ENCODE measurements around the gene ZNF438.

The ZNF438 gene

GRCh38 chr10:31034098-31034909, 2.6 kb upstream of the ZNF438 start:
- no peak for TF ChIP-seq TAF1 (IDR thresholded peaks at IDR 0.05; ENCODE audit: low read depth)
- TF ChIP-seq CEBPB (IDR thresholded peaks at IDR 0.05) = peak; percentile 29; the same call in 1 of the 2 replicates

GRCh38 chr10:31033147-31033546, 1.5 kb upstream of the ZNF438 start:
- no peak for TF ChIP-seq YY1 (IDR thresholded peaks at IDR 0.05; ENCODE audit: low read depth)
- TF ChIP-seq CREB1 (IDR thresholded peaks at IDR 0.05; ENCODE audit: low read depth) = no peak
- no peak for TF ChIP-seq USF1 (IDR thresholded peaks at IDR 0.05)
- no peak for TF ChIP-seq TCF12 (IDR thresholded peaks at IDR 0.05; ENCODE audit: low read depth)
- no peak for TF ChIP-seq TAF1 (IDR thresholded peaks at IDR 0.05; ENCODE audit: low read depth)
- TF ChIP-seq REST (IDR thresholded peaks at IDR 0.05; ENCODE audit: low read depth) = no peak
- no peak for TF ChIP-seq MAX (IDR thresholded peaks at IDR 0.05)
- no peak for TF ChIP-seq NFIC (IDR thresholded peaks at IDR 0.05)
- TF ChIP-seq EGR1 (IDR thresholded peaks at IDR 0.05) = no peak

DNA sequence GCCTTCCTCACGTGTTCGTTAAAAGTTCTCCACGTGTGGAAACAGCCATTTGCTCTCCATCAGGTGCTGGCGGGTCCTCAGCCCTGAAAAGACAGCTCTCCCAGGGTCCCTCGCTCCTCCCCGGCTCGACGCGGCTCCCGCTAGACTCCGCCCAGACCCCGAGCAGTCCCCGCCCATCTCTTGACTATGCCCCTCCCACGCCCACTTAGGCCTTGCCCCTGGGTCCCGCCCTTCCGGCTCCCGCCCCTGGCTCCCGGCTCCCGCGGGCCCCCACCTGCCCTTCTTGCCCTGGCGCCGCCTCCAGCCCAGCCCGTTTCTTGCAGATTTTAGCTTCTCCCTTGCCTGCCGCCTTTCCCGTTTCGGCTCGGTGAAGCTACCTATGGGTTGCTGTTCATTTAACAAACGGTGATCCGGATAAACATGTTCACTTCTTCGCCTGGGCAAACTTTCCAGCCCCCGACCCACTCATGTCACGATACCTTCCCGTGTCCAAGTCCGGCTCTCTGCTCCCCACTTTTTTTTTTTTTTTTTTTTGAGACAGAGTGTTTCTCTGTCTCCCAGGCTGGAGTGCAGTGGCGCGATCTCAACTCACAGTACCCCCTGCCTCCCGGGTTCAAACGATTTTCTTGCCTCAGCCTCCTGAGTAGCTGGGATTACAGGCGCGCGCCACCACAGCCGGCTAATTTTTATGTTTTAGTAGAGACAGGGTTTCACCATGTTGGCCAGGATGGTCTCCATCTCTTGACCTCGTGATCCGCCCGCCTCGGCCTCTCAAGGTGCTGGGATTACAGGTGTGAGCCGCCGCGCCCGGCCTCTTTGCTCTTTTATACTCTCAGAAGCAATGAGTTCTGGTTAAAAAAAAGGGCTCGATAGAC, 830 bp upstream of the ZNF438 start:
- TF ChIP-seq FOXM1 (IDR thresholded peaks at IDR 0.05; ENCODE audit: borderline replicate concordance, low read depth) (no peak), RAD21 (IDR thresholded peaks at IDR 0.05; ENCODE audit: low read depth) (no peak), TCF12 (IDR thresholded peaks at IDR 0.05; ENCODE audit: low read depth) (no peak), MAX (IDR thresholded peaks at IDR 0.05) (no peak; the same call in 1 of the 2 replicates), REST (IDR thresholded peaks at IDR 0.05; ENCODE audit: low read depth) (no peak), CREB1 (IDR thresholded peaks at IDR 0.05; ENCODE audit: low read depth) (no peak), CEBPB (IDR thresholded peaks at IDR 0.05) (no peak), EGR1 (IDR thresholded peaks at IDR 0.05) (no peak), ZBTB7A (IDR thresholded peaks at IDR 0.05; ENCODE audit: low read depth) (no peak), TAF1 (IDR thresholded peaks at IDR 0.05; ENCODE audit: low read depth) (no peak; the same call in 1 of the 2 replicates), NFIC (IDR thresholded peaks at IDR 0.05) (no peak), USF1 (IDR thresholded peaks at IDR 0.05) (no peak), EP300 (IDR thresholded peaks at IDR 0.05; ENCODE audit: borderline replicate concordance) (no peak)

DNA sequence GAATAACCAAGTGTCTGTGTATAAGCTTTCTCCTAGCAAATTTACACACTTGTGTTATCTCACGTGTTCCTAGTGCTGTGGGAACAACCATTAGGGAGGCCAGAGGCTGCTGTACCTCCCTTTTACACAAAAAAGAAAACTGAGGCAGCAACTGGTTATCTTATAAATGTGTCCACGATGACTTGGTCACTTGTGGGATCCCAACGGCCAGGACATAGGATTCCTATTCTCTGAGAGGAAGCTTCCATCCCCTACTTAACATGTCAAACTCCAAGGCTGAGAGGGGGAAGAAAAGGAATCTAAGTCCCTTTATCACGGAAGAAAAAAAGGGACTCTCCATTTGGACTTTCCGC, 484 bp downstream of the ZNF438 start:
- TF ChIP-seq FOXM1 (IDR thresholded peaks at IDR 0.05; ENCODE audit: borderline replicate concordance, low read depth) (no peak), YY1 (IDR thresholded peaks at IDR 0.05; ENCODE audit: low read depth) (no peak), ZBTB7A (IDR thresholded peaks at IDR 0.05; ENCODE audit: low read depth) (no peak), TAF1 (IDR thresholded peaks at IDR 0.05; ENCODE audit: low read depth) (no peak), USF1 (IDR thresholded peaks at IDR 0.05) (no peak), EP300 (IDR thresholded peaks at IDR 0.05; ENCODE audit: borderline replicate concordance) (no peak), REST (IDR thresholded peaks at IDR 0.05; ENCODE audit: low read depth) (no peak), CREB1 (IDR thresholded peaks at IDR 0.05; ENCODE audit: low read depth) (no peak), CEBPB (IDR thresholded peaks at IDR 0.05) (no peak), TCF12 (IDR thresholded peaks at IDR 0.05; ENCODE audit: low read depth) (no peak), TEAD4 (IDR thresholded peaks at IDR 0.05) (no peak), MAX (IDR thresholded peaks at IDR 0.05) (no peak), EGR1 (IDR thresholded peaks at IDR 0.05) (no peak), RAD21 (IDR thresholded peaks at IDR 0.05; ENCODE audit: low read depth) (no peak), NFIC (IDR thresholded peaks at IDR 0.05) (no peak)

All from Ishikawa (cell line).